ENCODE measurements around the gene PBXIP1.
A peak's percentile ranks its signal among the peaks of the same experiment; 100 is the strongest.

The PBXIP1 gene, protein sequence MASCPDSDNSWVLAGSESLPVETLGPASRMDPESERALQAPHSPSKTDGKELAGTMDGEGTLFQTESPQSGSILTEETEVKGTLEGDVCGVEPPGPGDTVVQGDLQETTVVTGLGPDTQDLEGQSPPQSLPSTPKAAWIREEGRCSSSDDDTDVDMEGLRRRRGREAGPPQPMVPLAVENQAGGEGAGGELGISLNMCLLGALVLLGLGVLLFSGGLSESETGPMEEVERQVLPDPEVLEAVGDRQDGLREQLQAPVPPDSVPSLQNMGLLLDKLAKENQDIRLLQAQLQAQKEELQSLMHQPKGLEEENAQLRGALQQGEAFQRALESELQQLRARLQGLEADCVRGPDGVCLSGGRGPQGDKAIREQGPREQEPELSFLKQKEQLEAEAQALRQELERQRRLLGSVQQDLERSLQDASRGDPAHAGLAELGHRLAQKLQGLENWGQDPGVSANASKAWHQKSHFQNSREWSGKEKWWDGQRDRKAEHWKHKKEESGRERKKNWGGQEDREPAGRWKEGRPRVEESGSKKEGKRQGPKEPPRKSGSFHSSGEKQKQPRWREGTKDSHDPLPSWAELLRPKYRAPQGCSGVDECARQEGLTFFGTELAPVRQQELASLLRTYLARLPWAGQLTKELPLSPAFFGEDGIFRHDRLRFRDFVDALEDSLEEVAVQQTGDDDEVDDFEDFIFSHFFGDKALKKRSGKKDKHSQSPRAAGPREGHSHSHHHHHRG

GRCh38 chr1:154955718-154956543 is at the start of gene PBXIP1:
Gene PBXIP1 (minus strand): TSS chr1:154956099. CDS start chr1:154953721, 2,378 bp downstream.
- H3K4me1 ChIP-seq (ENCODE audit: control insufficient read depth, insufficient read depth, low read length) = peaks cover 24% of the 10 kb centered on the region
- peak within 1 kb of the TSS; percentile 87 for H3K4me3 ChIP-seq (ENCODE audit: low read length)
- H3K27me3 ChIP-seq (replicated peaks; ENCODE audit: control insufficient read depth, insufficient read depth, low read length) = no peaks in the 10 kb centered on the region
- peak within 1 kb of the TSS; percentile 86 for H3K9ac ChIP-seq (ENCODE audit: low read length)
- peaks cover 4% of the 10 kb centered on the region for H3K36me3 ChIP-seq (ENCODE audit: control insufficient read depth, insufficient read depth, low read length, severe bottlenecking)
- no peaks in the 10 kb centered on the region for H3K9me3 ChIP-seq (ENCODE audit: control insufficient read depth, low read length)
- peak; percentile 94 for DNase-seq (ENCODE audit: low read depth)

- no peak for DNase-seq (ENCODE audit: low read depth)
- H3K9me3 ChIP-seq (ENCODE audit: control insufficient read depth, low read length) = no peaks in the 10 kb centered on the region
- H3K4me3 ChIP-seq (ENCODE audit: low read length) = peak overlapping the region; percentile 100
- peaks cover 46% of the 10 kb centered on the region for H3K4me1 ChIP-seq (ENCODE audit: control insufficient read depth, insufficient read depth, low read length)
- no peaks in the 10 kb centered on the region for H3K27me3 ChIP-seq (replicated peaks; ENCODE audit: control insufficient read depth, insufficient read depth, low read length)
- no peaks in the 10 kb centered on the region for H3K36me3 ChIP-seq (ENCODE audit: control insufficient read depth, insufficient read depth, low read length, severe bottlenecking)
- H3K9ac ChIP-seq (ENCODE audit: low read length) = peak overlapping the region; percentile 100
Measured at GRCh38 chr1:155005076-155006011, 49.4 kb upstream of the PBXIP1 start.

DNA sequence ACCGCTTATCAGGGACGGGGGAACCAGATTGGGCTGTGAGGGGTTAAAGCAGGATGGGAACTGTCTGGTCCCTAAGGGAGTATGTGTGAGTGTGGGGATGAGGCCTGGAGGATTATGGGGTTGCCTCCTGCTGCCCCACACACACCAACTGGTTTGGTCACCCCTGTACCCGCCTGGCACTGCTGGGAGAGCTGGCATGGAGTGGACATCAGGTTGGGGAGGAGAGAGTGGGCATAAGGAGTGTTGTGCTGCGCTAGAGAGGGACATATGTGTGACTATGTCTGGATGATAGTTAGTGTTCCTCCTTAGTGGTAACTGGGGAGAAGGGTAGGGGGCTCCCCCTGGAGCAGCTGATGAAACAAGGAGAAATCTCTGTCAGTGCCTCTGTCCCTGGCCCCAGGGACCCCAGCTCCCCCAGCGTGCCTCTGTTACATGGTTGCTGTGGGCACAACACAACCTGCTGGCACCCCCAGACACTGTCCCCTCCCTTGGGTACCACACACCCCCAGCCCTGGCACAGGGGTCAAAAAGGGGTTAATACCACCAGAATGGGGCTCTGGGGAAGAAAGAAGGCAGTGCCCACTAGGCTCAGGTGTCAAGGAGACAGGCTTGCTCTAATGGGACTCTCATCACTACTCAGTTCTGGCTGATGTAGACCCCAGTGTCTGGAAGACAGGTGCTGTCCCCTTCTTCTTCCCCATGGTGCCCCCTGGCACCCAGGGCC is 48.6 kb upstream of the PBXIP1 start:
- Histone ChIP-seq H3K4me3 (ENCODE audit: low read length) (peak overlapping the region; percentile 100), H3K36me3 (ENCODE audit: control insufficient read depth, insufficient read depth, low read length, severe bottlenecking) (no peaks in the 10 kb centered on the region), H3K4me1 (ENCODE audit: control insufficient read depth, insufficient read depth, low read length) (peaks cover 55% of the 10 kb centered on the region), H3K9me3 (ENCODE audit: control insufficient read depth, low read length) (no peaks in the 10 kb centered on the region), H3K27me3 (replicated peaks; ENCODE audit: control insufficient read depth, insufficient read depth, low read length) (no peaks in the 10 kb centered on the region), H3K9ac (ENCODE audit: low read length) (peak overlapping the region; percentile 100)
- peak; percentile 45 for DNase-seq (ENCODE audit: low read depth)

GRCh38 chr1:155003766-155004351 is 48.0 kb upstream of the PBXIP1 start:
- Histone ChIP-seq H3K9ac (ENCODE audit: low read length) (peak overlapping the region; percentile 100), H3K27me3 (replicated peaks; ENCODE audit: control insufficient read depth, insufficient read depth, low read length) (no peaks in the 10 kb centered on the region), H3K9me3 (ENCODE audit: control insufficient read depth, low read length) (no peaks in the 10 kb centered on the region), H3K36me3 (ENCODE audit: control insufficient read depth, insufficient read depth, low read length, severe bottlenecking) (no peaks in the 10 kb centered on the region), H3K4me3 (ENCODE audit: low read length) (peak overlapping the region; percentile 100), H3K4me1 (ENCODE audit: control insufficient read depth, insufficient read depth, low read length) (peaks cover 59% of the 10 kb centered on the region)
- DNase-seq (ENCODE audit: low read depth) = peak; percentile 73

DNA sequence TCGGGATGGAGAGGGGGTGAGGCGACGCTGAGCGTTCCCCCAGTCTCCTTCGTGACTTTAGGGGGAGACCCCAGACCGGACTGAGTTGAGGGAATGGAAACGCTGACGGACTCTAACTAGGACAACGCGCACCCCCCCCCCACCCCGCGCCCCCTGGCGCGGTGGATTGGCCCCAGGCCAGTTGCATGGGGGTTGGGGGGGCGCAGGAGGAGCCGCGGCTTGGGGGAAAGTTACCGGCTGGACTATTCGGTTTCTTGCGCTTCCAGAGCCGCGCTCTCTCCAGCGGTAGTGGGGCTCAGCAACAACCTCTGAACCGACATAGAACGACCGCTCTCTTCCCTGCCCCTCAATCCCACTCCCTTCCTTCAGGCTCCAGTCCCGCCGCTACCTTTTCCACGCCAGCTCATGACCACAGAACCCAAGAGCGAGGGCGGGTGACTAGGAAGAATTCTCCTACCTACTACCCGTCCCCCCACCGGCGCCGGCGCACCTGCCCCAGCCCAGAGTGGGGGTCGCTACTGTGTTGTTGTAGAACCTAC is 47.4 kb upstream of the PBXIP1 start:
- peak; percentile 58 for DNase-seq (ENCODE audit: low read depth)

GRCh38 chr1:155002464-155003226 is 46.7 kb upstream of the PBXIP1 start, which contains the start of gene ZBTB7B:
Gene ZBTB7B (plus strand): TSS chr1:155002802. CDS start chr1:155014661, 11,859 bp downstream.
- H3K9ac ChIP-seq (ENCODE audit: low read length) = peak within 1 kb of the TSS; percentile 100
- H3K4me1 ChIP-seq (ENCODE audit: control insufficient read depth, insufficient read depth, low read length) = peaks cover 53% of the 10 kb centered on the region
- no peaks in the 10 kb centered on the region for H3K36me3 ChIP-seq (ENCODE audit: control insufficient read depth, insufficient read depth, low read length, severe bottlenecking)
- H3K27me3 ChIP-seq (replicated peaks; ENCODE audit: control insufficient read depth, insufficient read depth, low read length) = no peaks in the 10 kb centered on the region
- H3K9me3 ChIP-seq (ENCODE audit: control insufficient read depth, low read length) = no peaks in the 10 kb centered on the region
- DNase-seq (ENCODE audit: low read depth) = peak; percentile 59
- peak within 1 kb of the TSS; percentile 100 for H3K4me3 ChIP-seq (ENCODE audit: low read length)

More for the DNA sequence above, 47.4 kb upstream of the PBXIP1 start:
- Histone ChIP-seq H3K9me3 (ENCODE audit: control insufficient read depth, low read length) (no peaks in the 10 kb centered on the region), H3K27me3 (replicated peaks; ENCODE audit: control insufficient read depth, insufficient read depth, low read length) (no peaks in the 10 kb centered on the region), H3K9ac (ENCODE audit: low read length) (peak overlapping the region; percentile 100), H3K4me3 (ENCODE audit: low read length) (peak overlapping the region; percentile 100), H3K36me3 (ENCODE audit: control insufficient read depth, insufficient read depth, low read length, severe bottlenecking) (no peaks in the 10 kb centered on the region), H3K4me1 (ENCODE audit: control insufficient read depth, insufficient read depth, low read length) (peaks cover 60% of the 10 kb centered on the region)

DNA sequence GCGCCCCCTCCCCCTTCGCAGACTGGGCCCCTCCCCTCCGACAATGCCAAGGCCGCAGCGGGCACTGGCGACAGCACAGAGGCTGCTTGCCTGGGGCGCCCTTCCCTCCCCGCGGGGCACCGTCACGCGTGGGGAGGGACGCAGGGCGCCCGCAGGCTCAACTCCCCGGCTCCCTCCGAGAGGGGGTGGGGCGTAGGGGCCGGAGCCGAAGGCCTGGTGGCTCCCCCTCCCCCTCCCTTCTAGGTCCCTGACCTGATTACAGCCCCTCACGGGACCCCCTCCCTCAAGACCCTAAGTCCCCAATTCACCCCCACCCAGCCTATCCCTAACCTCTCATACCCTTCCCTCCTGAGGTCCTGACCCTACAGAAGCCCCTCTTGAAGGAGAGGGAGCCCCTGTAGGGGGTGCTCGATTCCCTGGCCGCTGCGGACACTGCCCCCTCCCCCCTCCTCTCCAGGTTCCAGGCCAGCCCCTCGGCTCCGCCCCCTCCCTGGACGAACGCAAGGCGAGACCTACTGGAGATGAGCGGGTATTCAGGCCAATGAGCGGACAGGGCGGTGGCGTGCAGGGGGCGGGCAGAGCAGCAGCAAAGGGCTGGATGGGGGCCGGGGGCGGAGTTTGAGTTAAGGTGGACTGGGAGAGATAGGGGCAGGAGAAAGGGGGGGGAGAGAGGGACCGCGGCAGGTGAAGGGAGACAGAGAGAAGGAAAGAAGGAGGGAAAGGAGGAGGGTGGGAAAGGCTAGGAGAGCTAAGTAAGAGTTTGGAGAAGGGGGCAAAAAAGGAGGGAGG is 46.0 kb upstream of the PBXIP1 start:
- Histone ChIP-seq H3K9ac (ENCODE audit: low read length) (peak overlapping the region; percentile 90), H3K36me3 (ENCODE audit: control insufficient read depth, insufficient read depth, low read length, severe bottlenecking) (no peaks in the 10 kb centered on the region), H3K4me1 (ENCODE audit: control insufficient read depth, insufficient read depth, low read length) (peaks cover 50% of the 10 kb centered on the region), H3K27me3 (replicated peaks; ENCODE audit: control insufficient read depth, insufficient read depth, low read length) (no peaks in the 10 kb centered on the region), H3K4me3 (ENCODE audit: low read length) (peak overlapping the region; percentile 88), H3K9me3 (ENCODE audit: control insufficient read depth, low read length) (no peaks in the 10 kb centered on the region)
- peak; percentile 100 for DNase-seq (ENCODE audit: low read depth)

DNA sequence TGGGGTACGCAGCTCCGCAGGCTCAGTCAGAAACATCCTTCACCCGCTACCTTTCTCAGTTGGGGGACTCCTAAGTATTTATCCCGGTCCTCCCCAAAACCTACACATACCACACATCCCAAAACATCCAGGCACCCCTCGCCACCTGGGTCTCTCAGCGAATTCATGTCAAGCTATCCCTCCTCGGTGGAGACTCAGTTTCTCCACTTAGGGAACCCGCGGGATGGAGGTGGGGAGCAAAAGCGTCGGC is 45.5 kb upstream of the PBXIP1 start:
- Histone ChIP-seq H3K27me3 (replicated peaks; ENCODE audit: control insufficient read depth, insufficient read depth, low read length) (no peaks in the 10 kb centered on the region), H3K9me3 (ENCODE audit: control insufficient read depth, low read length) (no peaks in the 10 kb centered on the region), H3K9ac (ENCODE audit: low read length) (peak overlapping the region; percentile 90), H3K4me3 (ENCODE audit: low read length) (peak overlapping the region; percentile 88), H3K36me3 (ENCODE audit: control insufficient read depth, insufficient read depth, low read length, severe bottlenecking) (no peaks in the 10 kb centered on the region), H3K4me1 (ENCODE audit: control insufficient read depth, insufficient read depth, low read length) (peaks cover 45% of the 10 kb centered on the region)
- DNase-seq (ENCODE audit: low read depth) = no peak

Data from adipocyte (in vitro differentiated cells).